Loucy (cell line): ENCODE data around the gene CD244.

Experiments
- H2AFZ ChIP-seq: fragments of 200-600 bp; sonication (generic); 2 replicates; pipeline ENCODE4 v1.6.0; 2016; ENCODE audit warnings: antibody characterized with exemption, mild to moderate bottlenecking, low read length, moderate library complexity
- H3F3A ChIP-seq: fragments of 200-600 bp; 2 replicates; pipeline ENCODE4 v1.6.0; 2016; ENCODE audit warnings: antibody characterized with exemption, low read depth, mild to moderate bottlenecking
- H3K27me3 ChIP-seq: fragments of 200-600 bp; sonication (generic); 2 replicates; pipeline ENCODE4 v1.6.1; 2014; ENCODE audit warnings: low read length, mild to moderate bottlenecking; ENCODE audit not compliant: insufficient read depth, poor library complexity, severe bottlenecking
- H3K36me3 ChIP-seq: fragments of 200-600 bp; sonication (generic); 2 replicates; pipeline ENCODE4 v1.6.1; 2016; ENCODE audit warnings: low read length; ENCODE audit not compliant: insufficient read depth
- H3K4me1 ChIP-seq: fragments of 200-600 bp; sonication (generic); 2 replicates; pipeline ENCODE4 v1.5.1; 2014; ENCODE audit warnings: low read length, mild to moderate bottlenecking; ENCODE audit not compliant: insufficient read depth, poor library complexity, severe bottlenecking
- H3K4me2 ChIP-seq: fragments of 200-600 bp; sonication (generic); 2 replicates; pipeline ENCODE4 v1.6.0; 2014; ENCODE audit warnings: antibody characterized with exemption, low read length, low read depth, mild to moderate bottlenecking; ENCODE audit not compliant: poor library complexity, severe bottlenecking
- H3K4me3 ChIP-seq: fragments of 200-600 bp; sonication (generic); 2 replicates; pipeline ENCODE4 v1.5.1; 2014; ENCODE audit warnings: low read length, mild to moderate bottlenecking, mixed read lengths; ENCODE audit not compliant: poor library complexity, severe bottlenecking
- H3K79me2 ChIP-seq: fragments of 200-600 bp; sonication (generic); 2 replicates; pipeline ENCODE4 v1.6.1; 2014; ENCODE audit warnings: low read length; ENCODE audit not compliant: insufficient read depth
- H3K9ac ChIP-seq: fragments of 200-600 bp; sonication (generic); 2 replicates; pipeline ENCODE4 v1.6.0; 2014; ENCODE audit warnings: mild to moderate bottlenecking, low read depth, low read length, moderate library complexity; ENCODE audit not compliant: poor library complexity, severe bottlenecking
- H3K9me2 ChIP-seq: fragments of 200-600 bp; sonication (generic); replicated peaks from 2 replicates; pipeline ENCODE4 v1.6.1; 2016; ENCODE audit warnings: low read depth, low read length, mixed read lengths
- H3K9me3 ChIP-seq: fragments of 200-600 bp; sonication (generic); 2 replicates; pipeline ENCODE4 v1.6.1; 2014; ENCODE audit warnings: mild to moderate bottlenecking, antibody characterized with exemption, low read length, low read depth; ENCODE audit not compliant: insufficient read depth
- H4K20me1 ChIP-seq: fragments of 200-600 bp; sonication (generic); 2 replicates; pipeline ENCODE4 v1.6.0; 2014; ENCODE audit warnings: antibody characterized with exemption, low read length, mild to moderate bottlenecking; ENCODE audit not compliant: insufficient read depth, poor library complexity, severe bottlenecking
- EZH2phosphoT487 ChIP-seq: fragments of 200-600 bp; IDR thresholded peaks from 2 replicates; pipeline ENCODE4 v1.6.1; 2018; ENCODE audit warnings: antibody characterized with exemption, mild to moderate bottlenecking, moderate library complexity, borderline replicate concordance
- TF ChIP-seq, protein P1 (sequence below): fragments of 200-600 bp; sonication (generic); conservative IDR thresholded peaks from 2 replicates; pipeline ENCODE4 v1.5.1; 2014; ENCODE audit warnings: mild to moderate bottlenecking, antibody characterized with exemption, low read length

CD244 gene

DNA sequence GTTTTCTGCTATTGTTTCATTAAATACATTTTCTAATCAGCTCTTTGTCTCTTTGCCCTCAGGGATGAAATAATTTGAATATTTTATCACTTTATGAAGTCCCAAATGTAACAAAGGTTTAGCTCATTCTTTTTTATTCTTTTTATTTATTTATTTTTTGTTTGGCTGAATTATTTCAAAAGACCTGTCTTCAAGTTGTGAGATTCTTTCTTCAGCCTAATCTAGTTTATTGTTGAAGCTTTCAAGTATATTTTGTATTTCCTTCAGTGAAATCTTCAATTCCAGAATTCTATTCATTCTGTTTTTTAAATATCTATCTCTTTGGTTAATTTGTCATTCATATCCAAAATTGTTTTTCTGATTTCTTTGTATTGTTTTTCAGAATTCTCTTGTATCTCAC is 55.9 kb downstream of the CD244 start:
- no peaks in the 10 kb centered on the region for H3K9me2 ChIP-seq
- H3F3A ChIP-seq, result no peaks in the 10 kb centered on the region
- no peak overlapping the region for H3K9ac ChIP-seq
- no peaks in the 10 kb centered on the region for H3K36me3 ChIP-seq
- H3K4me1 ChIP-seq, result no peaks in the 10 kb centered on the region
- H2AFZ ChIP-seq, result no peak overlapping the region
- H3K79me2 ChIP-seq, result no peaks in the 10 kb centered on the region
- H3K4me2 ChIP-seq, result no peak overlapping the region
- no peaks in the 10 kb centered on the region for H4K20me1 ChIP-seq
- peaks cover 11% of the 10 kb centered on the region for H3K27me3 ChIP-seq
- no peak overlapping the region for H3K4me3 ChIP-seq
- TF ChIP-seq, protein P1, sequence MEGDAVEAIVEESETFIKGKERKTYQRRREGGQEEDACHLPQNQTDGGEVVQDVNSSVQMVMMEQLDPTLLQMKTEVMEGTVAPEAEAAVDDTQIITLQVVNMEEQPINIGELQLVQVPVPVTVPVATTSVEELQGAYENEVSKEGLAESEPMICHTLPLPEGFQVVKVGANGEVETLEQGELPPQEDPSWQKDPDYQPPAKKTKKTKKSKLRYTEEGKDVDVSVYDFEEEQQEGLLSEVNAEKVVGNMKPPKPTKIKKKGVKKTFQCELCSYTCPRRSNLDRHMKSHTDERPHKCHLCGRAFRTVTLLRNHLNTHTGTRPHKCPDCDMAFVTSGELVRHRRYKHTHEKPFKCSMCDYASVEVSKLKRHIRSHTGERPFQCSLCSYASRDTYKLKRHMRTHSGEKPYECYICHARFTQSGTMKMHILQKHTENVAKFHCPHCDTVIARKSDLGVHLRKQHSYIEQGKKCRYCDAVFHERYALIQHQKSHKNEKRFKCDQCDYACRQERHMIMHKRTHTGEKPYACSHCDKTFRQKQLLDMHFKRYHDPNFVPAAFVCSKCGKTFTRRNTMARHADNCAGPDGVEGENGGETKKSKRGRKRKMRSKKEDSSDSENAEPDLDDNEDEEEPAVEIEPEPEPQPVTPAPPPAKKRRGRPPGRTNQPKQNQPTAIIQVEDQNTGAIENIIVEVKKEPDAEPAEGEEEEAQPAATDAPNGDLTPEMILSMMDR, result no peak
- TF ChIP-seq EZH2phosphoT487, result no peak
- peaks cover 5% of the 10 kb centered on the region; the same call in 1 of the 2 replicates for H3K9me3 ChIP-seq

GRCh38 chr1:160806109-160806665 is 56.5 kb downstream of the CD244 start:
- no peaks in the 10 kb centered on the region for H4K20me1 ChIP-seq
- TF ChIP-seq, protein P1, result peak; percentile 32
- TF ChIP-seq EZH2phosphoT487, result no peak
- H3K9me2 ChIP-seq, result no peaks in the 10 kb centered on the region
- no peaks in the 10 kb centered on the region for H3K4me1 ChIP-seq
- H3K4me2 ChIP-seq, result no peak overlapping the region
- no peak overlapping the region for H3K4me3 ChIP-seq
- H3K36me3 ChIP-seq, result no peaks in the 10 kb centered on the region
- no peaks in the 10 kb centered on the region for H3F3A ChIP-seq
- H3K79me2 ChIP-seq, result no peaks in the 10 kb centered on the region
- H3K27me3 ChIP-seq, result peaks cover 11% of the 10 kb centered on the region
- H2AFZ ChIP-seq, result no peak overlapping the region
- H3K9ac ChIP-seq, result no peak overlapping the region
- peaks cover 5% of the 10 kb centered on the region; the same call in 1 of the 2 replicates for H3K9me3 ChIP-seq

GRCh38 chr1:160801836-160802580 is 60.7 kb downstream of the CD244 start:
- no peak overlapping the region for H3K4me3 ChIP-seq
- no peak overlapping the region for H2AFZ ChIP-seq
- no peaks in the 10 kb centered on the region for H3K9me2 ChIP-seq
- no peak overlapping the region for H3K4me2 ChIP-seq
- no peaks in the 10 kb centered on the region for H3K79me2 ChIP-seq
- peaks cover 5% of the 10 kb centered on the region; the same call in 1 of the 2 replicates for H3K9me3 ChIP-seq
- TF ChIP-seq EZH2phosphoT487, result no peak
- TF ChIP-seq, protein P1, result no peak
- peaks cover 19% of the 10 kb centered on the region for H3K4me1 ChIP-seq
- peaks cover 11% of the 10 kb centered on the region for H3K27me3 ChIP-seq
- H4K20me1 ChIP-seq, result no peaks in the 10 kb centered on the region
- H3K36me3 ChIP-seq, result no peaks in the 10 kb centered on the region
- H3K9ac ChIP-seq, result no peak overlapping the region
- H3F3A ChIP-seq, result no peaks in the 10 kb centered on the region
